Smooth muscle cell (in vitro differentiated cells): ENCODE data around the gene FAM234A. TPM values are rescaled to one million over a fixed set of nuclear protein-coding genes. Genes with fewer than 3 reads are reported as not detected.

Source experiments
- DNase-seq: peaks from one replicate; lab custom pipeline; 2025; ENCODE audit not compliant: unreplicated experiment; lab: John Stamatoyannopoulos, UW
- H2AFZ ChIP-seq: fragments of 200-600 bp; sonication (generic); 2 replicates; pipeline ENCODE4 v1.6.0; 2016; ENCODE audit warnings: antibody characterized with exemption, low read depth, mild to moderate bottlenecking
- H3F3A ChIP-seq: fragments of 200-600 bp; sonication (generic); 2 replicates; pipeline ENCODE4 v1.6.0; 2017; ENCODE audit warnings: antibody characterized with exemption, low read depth
- H3K27ac ChIP-seq: fragments of 200-600 bp; sonication (generic); 2 replicates; pipeline ENCODE4 v1.5.1; 2016; ENCODE audit warnings: low read depth, mild to moderate bottlenecking
- H3K27me3 ChIP-seq: fragments of 200-600 bp; sonication (generic); 2 replicates; pipeline ENCODE4 v1.6.1; 2016; ENCODE audit warnings: low read depth, mild to moderate bottlenecking
- H3K36me3 ChIP-seq: fragments of 200-600 bp; sonication (generic); 2 replicates; pipeline ENCODE4 v1.5.1; 2016; ENCODE audit warnings: low read depth
- H3K4me1 ChIP-seq: fragments of 200-600 bp; sonication (generic); 2 replicates; pipeline ENCODE4 v1.5.1; 2016; ENCODE audit warnings: low read depth
- H3K4me2 ChIP-seq: fragments of 200-600 bp; sonication (generic); 2 replicates; pipeline ENCODE4 v1.6.0; 2016; ENCODE audit warnings: mild to moderate bottlenecking
- H3K4me3 ChIP-seq: fragments of 200-600 bp; sonication (generic); 2 replicates; pipeline ENCODE4 v1.5.1; 2016; ENCODE audit warnings: mild to moderate bottlenecking
- H3K79me2 ChIP-seq: fragments of 200-600 bp; sonication (generic); 2 replicates; pipeline ENCODE4 v1.6.0; 2016; ENCODE audit warnings: low read depth, mild to moderate bottlenecking
- H3K9ac ChIP-seq: fragments of 200-600 bp; sonication (generic); 2 replicates; pipeline ENCODE4 v1.6.0; 2016; ENCODE audit warnings: low read depth
- H3K9me3 ChIP-seq: fragments of 200-600 bp; sonication (generic); replicated peaks from 2 replicates; pipeline ENCODE4 v1.5.1; 2016; ENCODE audit warnings: low read depth
- H4K20me1 ChIP-seq: fragments of 200-600 bp; sonication (generic); 2 replicates; pipeline ENCODE4 v1.6.0; 2016; ENCODE audit warnings: low read depth
- CTCF ChIP-seq: fragments of 200-600 bp; sonication (generic); IDR thresholded peaks from 2 replicates; pipeline ENCODE4 v1.5.1; 2017; ENCODE audit warnings: borderline replicate concordance, mild to moderate bottlenecking, antibody characterized with exemption; ENCODE audit not compliant: insufficient read depth, poor library complexity, severe bottlenecking
- WGBS: methylation state at CpG from one replicate; pipeline ENCODE4 v1.1.7; 2016; ENCODE audit warnings: low lambda C conversion rate; 5-methylcytosine and 5-hydroxymethylcytosine counted together
- polyA plus RNA-seq: library from polyadenylated mRNA; unstranded; fragments of >200 nt; fragmentation: Nextera tagmentation; extraction: Ambion mirVana; gene quantifications from 2 replicates; pipeline ENCODE4 v1.2.1, GENCODE V29; 2016
- total RNA-seq: library from RNA; depleted of rRNA; stranded (reverse); fragments of >200 nt; gene quantifications from 2 replicates; pipeline ENCODE4 v1.2.3, GENCODE V29; 2014

Gene FAM234A
- total and polyA plus RNA-seq, 2 experiments from 2014 or later = 83.7 to 87.3 TPM

- DNase-seq = no peak
- no peak overlapping the region for H3K4me3 ChIP-seq
- H3K27me3 ChIP-seq = no peaks in the 10 kb centered on the region
- H3K36me3 ChIP-seq = peaks cover 17% of the 10 kb centered on the region
- H3F3A ChIP-seq = no peaks in the 10 kb centered on the region
- H4K20me1 ChIP-seq = peaks cover 100% of the 10 kb centered on the region
- no peak overlapping the region for H3K9ac ChIP-seq
- H3K27ac ChIP-seq = no peak overlapping the region
- peaks cover 99% of the 10 kb centered on the region for H3K79me2 ChIP-seq
- no peak for TF ChIP-seq CTCF
- H3K9me3 ChIP-seq = no peaks in the 10 kb centered on the region
- H3K4me2 ChIP-seq = no peak overlapping the region
- H2AFZ ChIP-seq = no peak overlapping the region
- WGBS = 93% methylated on average over 4 of the region's 4 CpGs
- no peaks in the 10 kb centered on the region for H3K4me1 ChIP-seq
Measured at GRCh38 chr16:220021-220420, 14.6 kb upstream of the FAM234A start.

- H2AFZ ChIP-seq = no peak overlapping the region
Measured at GRCh38 chr16:228151-228851, 6.3 kb upstream of the FAM234A start.

GRCh38 chr16:228852-229730 is 5.5 kb upstream of the FAM234A start, which contains the start of gene LUC7L:
LUC7L (minus strand) TSS chr16:229449; CDS start chr16:229339, 110 bp downstream.
- H2AFZ ChIP-seq = peak within 1 kb of the TSS; percentile 85
- peak within 1 kb of the TSS; percentile 98 for H3K4me3 ChIP-seq
- peak within 1 kb of the TSS; percentile 89 for H3K4me2 ChIP-seq
- no peaks in the 10 kb centered on the region for H3K9me3 ChIP-seq
- peak within 1 kb of the TSS; percentile 99 for H3K27ac ChIP-seq
- peaks cover 48% of the 10 kb centered on the region for H4K20me1 ChIP-seq
- peaks cover 48% of the 10 kb centered on the region for H3K79me2 ChIP-seq
- H3K36me3 ChIP-seq = peaks cover 19% of the 10 kb centered on the region
- peak; percentile 73 for DNase-seq
- 3% methylated on average over 86 of the region's 88 CpGs for WGBS
- TF ChIP-seq CTCF = no peak
- no peaks in the 10 kb centered on the region for H3F3A ChIP-seq
- peaks cover 12% of the 10 kb centered on the region for H3K4me1 ChIP-seq
- H3K27me3 ChIP-seq = no peaks in the 10 kb centered on the region
- H3K9ac ChIP-seq = peak within 1 kb of the TSS; percentile 97

More at GRCh38 chr16:228151-228851, 6.3 kb upstream of the FAM234A start:
- Histone ChIP-seq H4K20me1 (peaks cover 56% of the 10 kb centered on the region), H3K36me3 (peaks cover 22% of the 10 kb centered on the region), H3K4me3 (peak overlapping the region; percentile 98), H3K9ac (peak overlapping the region; percentile 97), H3F3A (no peaks in the 10 kb centered on the region), H3K4me2 (peak overlapping the region; percentile 89), H3K27ac (peak overlapping the region; percentile 99), H3K27me3 (no peaks in the 10 kb centered on the region), H3K79me2 (peaks cover 56% of the 10 kb centered on the region), H3K9me3 (no peaks in the 10 kb centered on the region), H3K4me1 (peaks cover 12% of the 10 kb centered on the region)
- 22% methylated on average over 9 of the region's 9 CpGs for WGBS
- no peak for TF ChIP-seq CTCF
- no peak for DNase-seq
